HG03159 (cell line): ENCODE data around the gene RTL10.

ENCODE experiments used
- ATAC-seq: cut with Tn5 transposase; IDR thresholded peaks from one replicate; pipeline ENCODE4 v1.9.1; 2021; ENCODE audit warnings: mild to moderate bottlenecking, moderate library complexity; ENCODE audit not compliant: unreplicated experiment

The RTL10 gene

GRCh38 chr22:19812910-19813309 lies 41.8 kb downstream of the RTL10 start:
- ATAC-seq = no peak

- no peak for ATAC-seq
Measured at GRCh38 chr22:19811811-19812771, 42.6 kb downstream of the RTL10 start.

- ATAC-seq = no peak
Measured at GRCh38 chr22:19811211-19811621, 43.5 kb downstream of the RTL10 start.

GRCh38 chr22:19810381-19811201 lies 44.1 kb downstream of the RTL10 start:
- ATAC-seq = no peak

- ATAC-seq = no peak
Measured at GRCh38 chr22:19809741-19810140, 44.9 kb downstream of the RTL10 start.

GRCh38 chr22:19808873-19809478 lies 45.7 kb downstream of the RTL10 start:
- ATAC-seq = no peak

GRCh38 chr22:19807914-19808872 lies 46.5 kb downstream of the RTL10 start:
- ATAC-seq = no peak

- ATAC-seq = no peak
Measured at GRCh38 chr22:19807161-19807913, 47.3 kb downstream of the RTL10 start.

GRCh38 chr22:19806213-19807160 lies 48.2 kb downstream of the RTL10 start:
- no peak for ATAC-seq

- ATAC-seq = no peak
Measured at GRCh38 chr22:19805821-19806212, 48.9 kb downstream of the RTL10 start.
